ENCODE results near the gene SLC16A3. TPM values are rescaled to one million over a fixed set of nuclear protein-coding genes. Genes with fewer than 3 reads are reported as not detected.

The SLC16A3 gene
- total and polyA plus RNA-seq, 2 of the 4 experiments (the other 2 are of a cell fraction) = 49.1 to 181 TPM

DNA sequence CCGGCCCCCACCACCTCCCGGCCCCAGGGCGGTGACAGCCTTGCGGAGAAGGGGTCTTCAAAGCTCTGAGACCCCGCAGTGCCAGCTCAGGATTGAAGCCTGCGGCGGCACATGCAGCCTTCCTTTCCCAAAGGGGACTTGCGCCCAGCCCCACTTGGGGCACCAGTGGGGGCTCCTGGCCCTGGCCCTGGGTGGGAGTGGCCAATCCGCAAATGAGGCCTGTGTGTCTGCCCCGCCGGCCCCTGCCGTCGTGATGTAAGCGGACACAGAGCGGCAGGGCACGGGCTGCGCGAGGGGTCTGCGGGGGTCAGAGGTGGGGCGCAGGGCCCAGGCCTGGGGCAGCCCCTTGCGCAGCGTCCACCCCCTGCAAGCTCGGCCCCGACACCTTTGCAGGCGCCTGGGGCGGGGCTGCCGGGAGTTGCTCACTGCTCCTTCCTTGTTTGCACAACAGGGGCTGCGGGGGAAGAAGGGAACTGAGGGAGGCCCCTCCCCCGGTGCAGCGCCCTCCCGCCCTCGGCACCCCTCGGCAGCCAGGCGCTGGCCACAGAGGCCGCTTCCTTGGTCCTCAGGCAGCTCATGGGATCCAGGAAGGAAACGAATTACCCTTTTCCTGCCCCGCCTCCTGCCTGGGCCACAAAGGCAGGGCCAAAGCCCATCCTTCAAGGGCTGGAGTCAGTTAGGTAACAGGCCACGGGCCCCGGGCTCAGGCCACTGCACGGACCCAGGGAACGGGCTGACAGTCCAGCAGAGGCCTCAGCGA, 2.9 kb downstream of the SLC16A3 start:
- DNase-seq (peak; percentile 40), ATAC-seq (ENCODE audit: low read depth) (peak; percentile 1)
- dilution Hi-C loops (cut with HindIII; ENCODE audit: low sequenced_read_pairs, unreplicated experiment) (no loop called here), in situ Hi-C loops (cut with MboI; ENCODE audit: low sequenced_read_pairs) (no loop called here), intact Hi-C loops (cut with micrococcal nuclease) (loop anchor here (2.0 kb wide), 1 partner anchor 15 kb away; no protein-coding TSS in a partner anchor)
- BruUV-seq (replicated peaks) = no TSS peak
- Histone ChIP-seq H3K4me1 (ENCODE audit: control insufficient read depth, insufficient read depth, low read length) (peaks cover 43% of the 10 kb centered on the region), H2BK15ac (ENCODE audit: low read depth, low read length) (no peak overlapping the region), H2AK5ac (ENCODE audit: low read depth, low read length) (peak overlapping the region; percentile 85; the same call in 1 of the 2 replicates), H3K23ac (ENCODE audit: low read depth, low read length) (peak overlapping the region; percentile 63; the same call in 1 of the 2 replicates), H2AFZ (replicated peaks; ENCODE audit: low read length, poor library complexity) (peak overlapping the region; percentile 16), H3K56ac (ENCODE audit: extremely low read depth, insufficient read depth, low read length) (peak overlapping the region; percentile 60; the same call in 1 of the 2 replicates), H3K4me2 (ENCODE audit: low read depth, low read length) (peak overlapping the region; percentile 87), H3K4me3 (ENCODE audit: insufficient read depth, low read depth, low read length) (peak overlapping the region; percentile 98), H2BK20ac (ENCODE audit: low read depth, low read length) (no peak overlapping the region), H3K18ac (ENCODE audit: low read depth, low read length) (peak overlapping the region; percentile 39; the same call in 1 of the 2 replicates), H3K14ac (replicated peaks; ENCODE audit: low read depth, low read length) (peak overlapping the region; percentile 48), H4K91ac (ENCODE audit: insufficient read depth, low read depth, low read length) (peak overlapping the region; percentile 78; the same call in 1 of the 2 replicates), H4K8ac (ENCODE audit: low read depth in 2 of 2, low read length in 2 of 2) (peak overlapping the region; percentile 47 to 76; a peak in 3 of 4 replicates), H3K36me3 (ENCODE audit: control insufficient read depth, insufficient read depth, low read length) (peaks cover 27% of the 10 kb centered on the region), H3K79me1 (ENCODE audit: low read depth in 1 of 2, low read length in 2 of 2) (peaks cover 0 to 69% of the 10 kb centered on the region in 2 experiments; a peak in 2 of 4 replicates), H2BK5ac (ENCODE audit: low read depth, low read length, poor library complexity, severe bottlenecking) (peak overlapping the region; percentile 79), H3K9me1 (ENCODE audit: insufficient read depth, low read length) (no peaks in the 10 kb centered on the region), H3K4ac (ENCODE audit: low read depth, low read length) (peak overlapping the region; percentile 80), H2BK120ac (ENCODE audit: low read depth, low read length) (peak overlapping the region; percentile 10; the same call in 1 of the 2 replicates), H3K27me3 (ENCODE audit: control insufficient read depth, insufficient read depth, low read length) (no peaks in the 10 kb centered on the region), H3K9ac (ENCODE audit: low read depth, low read length) (peak overlapping the region; percentile 91), H4K5ac (ENCODE audit: low read depth, low read length) (peak overlapping the region; percentile 17; the same call in 1 of the 2 replicates), H4K20me1 (ENCODE audit: insufficient read depth, low read length) (peaks cover 78% of the 10 kb centered on the region), H3K27ac (ENCODE audit: insufficient read depth, low read length) (peak overlapping the region; percentile 91), H3K9me3 (ENCODE audit: control insufficient read depth, insufficient read depth, low read length) (no peaks in the 10 kb centered on the region), H2AK9ac (replicated peaks; ENCODE audit: low read depth, low read length, poor library complexity) (peak overlapping the region; percentile 99)
- no peak for TF ChIP-seq MAFK (IDR thresholded peaks at IDR 0.05; ENCODE audit: low read depth, low read length)
- TF ChIP-seq CEBPB (IDR thresholded peaks at IDR 0.05; ENCODE audit: low read depth, low read length) = peak; percentile 65; the same call in 1 of the 2 replicates
- TF ChIP-seq, protein P1, sequence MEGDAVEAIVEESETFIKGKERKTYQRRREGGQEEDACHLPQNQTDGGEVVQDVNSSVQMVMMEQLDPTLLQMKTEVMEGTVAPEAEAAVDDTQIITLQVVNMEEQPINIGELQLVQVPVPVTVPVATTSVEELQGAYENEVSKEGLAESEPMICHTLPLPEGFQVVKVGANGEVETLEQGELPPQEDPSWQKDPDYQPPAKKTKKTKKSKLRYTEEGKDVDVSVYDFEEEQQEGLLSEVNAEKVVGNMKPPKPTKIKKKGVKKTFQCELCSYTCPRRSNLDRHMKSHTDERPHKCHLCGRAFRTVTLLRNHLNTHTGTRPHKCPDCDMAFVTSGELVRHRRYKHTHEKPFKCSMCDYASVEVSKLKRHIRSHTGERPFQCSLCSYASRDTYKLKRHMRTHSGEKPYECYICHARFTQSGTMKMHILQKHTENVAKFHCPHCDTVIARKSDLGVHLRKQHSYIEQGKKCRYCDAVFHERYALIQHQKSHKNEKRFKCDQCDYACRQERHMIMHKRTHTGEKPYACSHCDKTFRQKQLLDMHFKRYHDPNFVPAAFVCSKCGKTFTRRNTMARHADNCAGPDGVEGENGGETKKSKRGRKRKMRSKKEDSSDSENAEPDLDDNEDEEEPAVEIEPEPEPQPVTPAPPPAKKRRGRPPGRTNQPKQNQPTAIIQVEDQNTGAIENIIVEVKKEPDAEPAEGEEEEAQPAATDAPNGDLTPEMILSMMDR (conservative IDR thresholded peaks at IDR 0.05; ENCODE audit: low read depth, low read length) = no peak
- no peak for TF ChIP-seq MXI1 (IDR thresholded peaks at IDR 0.05; ENCODE audit: borderline replicate concordance, low read depth, low read length)
- no peak for TF ChIP-seq BHLHE40 (IDR thresholded peaks at IDR 0.05; ENCODE audit: low read depth, low read length)
- no peak for TF ChIP-seq FOS (IDR thresholded peaks at IDR 0.05; ENCODE audit: low read depth, low read length)
- TF ChIP-seq RAD21 (IDR thresholded peaks at IDR 0.05; ENCODE audit: low read length) = no peak
- peak; percentile 57; the same call in 1 of the 2 replicates for TF ChIP-seq MAZ (IDR thresholded peaks at IDR 0.05; ENCODE audit: borderline replicate concordance, low read depth, low read length)
- no peak for TF ChIP-seq SMC3 (IDR thresholded peaks at IDR 0.05; ENCODE audit: low read depth, low read length)
- WGBS, 2 experiments (ENCODE audit: extremely low coverage in 2 of 2, insufficient read length in 1 of 2) = 9% methylated on average over 26 of the region's 42 CpGs; no CpG with 5 or more reads in 1 of the 2 experiments
- ChIA-PET POLR2A (ENCODE audit: unreplicated experiment) (no interaction called here), CTCF (no interaction called here)
